OCI-LY3 (cell line): Measurements from ENCODE around the gene VAT1.

Source experiments
- CTCF ChIP-seq: fragments of 200-600, 300-600 bp; sonication (generic); IDR thresholded peaks from 2 replicates; pipeline ENCODE4 v1.5.1; 2014; ENCODE audit warnings: antibody characterized with exemption, low read length, low read depth
- EZH2phosphoT487 ChIP-seq: fragments of 200-600 bp; shearing (Covaris generic); IDR thresholded peaks from 2 replicates; pipeline ENCODE4 v1.6.1; 2018; ENCODE audit warnings: antibody characterized with exemption, mixed run types, low read depth

- TF ChIP-seq CTCF = no peak
- no peak for TF ChIP-seq EZH2phosphoT487
Measured at GRCh38 chr17:42989726-42990652, 32.2 kb downstream of the VAT1 start.
